Mucosa of gallbladder (tissue), 1 donor: ENCODE results near the gene DHPS. TPM values are rescaled to one million over a fixed set of nuclear protein-coding genes. Genes with fewer than 3 reads are reported as not detected.
"Not testable (repeated sequence)": the region's sequence is repeated elsewhere in the genome, so short reads cannot be mapped to it uniquely, and the experiment has no call there.

Experiments used
- DNase-seq: peaks from one replicate; pipeline ENCODE4 v3.0.0-alpha.2; 2020; ENCODE audit warnings: low spot score
- total RNA-seq: library from RNA; stranded (reverse); gene quantifications from one replicate; pipeline ENCODE4 v1.2.1, GENCODE V29; 2021
- donor health status: DM: no; HTN: no; CAD: no.

DHPS gene
- total RNA-seq, 1 donor from 2014 or later: 89.0 TPM

DNA sequence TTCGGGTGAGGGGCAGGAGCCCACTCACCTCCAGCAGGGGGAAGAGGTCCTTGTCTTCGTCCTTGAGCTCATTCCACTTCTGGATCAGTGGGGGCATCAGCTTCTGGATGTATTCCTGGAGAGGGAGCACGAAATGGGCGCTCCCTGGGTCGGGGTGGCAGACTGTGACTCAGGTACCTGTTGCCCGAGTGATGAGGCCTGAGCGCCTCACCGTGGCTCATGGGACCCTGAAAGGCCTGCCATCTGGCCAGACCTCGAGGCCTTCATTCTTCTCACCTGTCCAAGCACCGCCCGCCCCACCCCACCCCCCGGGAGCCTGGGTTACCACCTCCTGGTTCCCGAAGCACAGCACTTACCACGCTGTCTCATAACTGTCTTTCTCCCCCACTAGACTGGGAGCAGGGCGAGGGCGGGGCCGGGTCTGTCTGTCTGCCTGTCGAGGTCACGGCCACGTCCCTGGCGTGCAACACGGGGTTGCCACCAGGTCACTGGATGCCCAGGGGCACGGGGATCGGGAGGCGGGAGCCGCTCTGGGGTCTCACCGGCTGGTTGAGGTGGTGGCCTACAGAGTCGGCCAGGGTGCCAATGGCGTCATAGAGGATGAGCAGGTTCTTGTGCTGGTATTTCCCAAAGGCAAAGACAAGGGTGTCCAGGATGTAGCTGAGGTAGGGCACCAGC, 24.1 kb upstream of the DHPS start:
- no peak for DNase-seq

DNA sequence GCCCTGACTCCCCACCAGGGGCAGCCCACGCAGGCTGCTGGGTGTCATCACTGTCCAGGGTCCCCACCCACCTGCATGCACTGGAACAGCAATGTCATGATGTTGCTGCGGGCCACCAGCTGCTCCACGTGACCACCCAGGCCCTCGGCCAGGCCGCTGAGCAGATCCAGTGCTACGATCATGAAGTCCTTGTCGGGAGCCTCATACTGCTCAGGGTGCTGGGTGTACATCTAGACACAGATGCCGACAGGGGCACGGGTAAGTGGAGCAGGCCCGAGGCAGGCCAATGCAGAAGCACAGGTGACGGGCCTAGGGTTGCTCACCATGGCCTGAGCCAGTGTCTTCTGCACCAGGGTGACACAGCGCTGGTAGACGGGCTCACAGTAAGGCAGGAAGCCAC, 23.5 kb upstream of the DHPS start:
- no peak for DNase-seq

DNA sequence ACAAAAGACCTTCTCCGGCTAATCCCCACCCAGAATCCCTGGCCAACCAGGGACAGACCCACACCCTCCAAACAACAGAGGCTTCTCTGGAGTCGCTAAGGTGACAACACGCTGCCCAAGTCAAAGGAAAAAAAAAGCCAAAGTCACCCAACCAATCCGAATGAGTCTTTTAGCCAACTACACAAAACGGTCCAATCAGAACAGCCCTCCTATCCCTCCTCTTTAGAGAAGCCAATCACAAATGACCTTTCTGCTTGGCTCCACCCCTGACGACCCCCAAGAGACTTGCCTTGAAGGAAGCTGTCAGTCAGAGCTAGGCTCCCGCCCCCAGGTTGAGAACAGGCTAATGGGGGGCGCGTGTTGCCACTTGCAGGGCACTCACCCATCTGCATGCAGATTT, 21.4 kb upstream of the DHPS start:
- DNase-seq: no peak

GRCh38 chr19:12701596-12702282, 20.1 kb upstream of the DHPS start:
- DNase-seq: no peak

DNA sequence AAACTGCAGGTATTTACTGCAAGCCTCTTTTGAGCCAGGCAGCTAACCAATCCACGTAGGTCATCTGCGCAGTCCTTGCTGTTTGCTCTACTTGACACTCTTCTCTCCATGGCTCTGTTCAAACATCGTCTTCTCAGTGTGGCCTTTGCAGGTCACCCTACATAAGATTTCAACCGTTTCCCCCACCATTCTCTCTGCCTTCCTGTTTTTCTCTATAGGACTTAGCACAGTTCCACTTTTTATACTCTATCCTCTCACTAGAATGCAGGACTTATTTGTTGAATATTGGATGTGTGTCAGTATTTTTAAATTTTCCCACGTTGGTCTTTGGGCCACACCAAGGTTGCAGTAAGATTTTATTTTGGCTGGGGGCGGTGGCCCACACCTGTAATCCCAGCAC, 16.5 kb upstream of the DHPS start:
- no peak for DNase-seq

- not testable (repeated sequence) for DNase-seq
Measured at GRCh38 chr19:12697425-12697824, 15.7 kb upstream of the DHPS start.

DNA sequence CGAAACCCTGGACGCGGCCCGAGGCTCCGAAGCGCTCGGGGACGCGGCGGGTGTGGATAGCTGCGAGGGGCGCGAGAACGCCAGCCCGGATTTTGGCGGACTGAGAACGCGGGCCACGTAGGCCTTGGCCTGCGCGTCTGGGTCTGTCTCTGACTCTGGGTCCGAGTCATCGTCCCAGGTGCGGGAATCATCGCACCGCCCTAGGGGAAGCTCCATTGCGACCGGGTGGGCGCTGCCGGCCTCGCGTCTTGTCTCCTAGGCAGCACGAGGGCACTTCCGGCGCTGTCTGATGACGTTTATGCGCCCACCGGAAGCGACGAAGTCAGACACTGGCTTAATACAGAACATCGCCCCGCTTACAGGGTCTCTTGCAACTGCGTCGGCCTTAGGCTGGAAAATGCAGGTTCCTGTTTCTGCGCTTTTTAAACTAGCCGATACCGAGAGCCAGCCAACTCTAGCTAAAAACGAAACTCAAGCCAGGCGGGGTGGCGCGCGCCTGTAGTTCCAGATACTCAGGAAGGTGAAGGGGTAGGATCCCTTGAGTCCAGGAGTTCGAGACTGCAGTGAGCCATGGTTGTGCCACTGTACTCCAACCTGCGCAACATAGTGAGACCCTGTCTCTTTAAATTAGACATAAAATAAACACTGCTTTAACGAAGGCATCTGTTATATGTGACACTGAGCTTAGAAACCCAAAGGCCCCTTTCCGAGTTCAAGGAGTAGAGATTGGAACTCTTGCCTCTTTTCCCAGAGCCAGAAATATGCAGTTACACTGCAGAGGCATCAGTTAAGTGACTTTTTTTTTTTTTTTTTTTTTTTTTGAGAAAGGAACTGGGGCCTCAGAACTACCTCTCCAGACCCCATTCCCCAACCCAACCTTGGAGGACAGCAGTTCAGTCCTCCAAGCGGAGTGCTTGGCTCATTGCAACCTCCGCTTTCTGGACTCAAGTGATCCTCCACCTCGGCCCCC, 15.0 kb upstream of the DHPS start, which contains the start of gene FBXW9:
Gene FBXW9 (minus strand): TSS at position 266 of the 970 bp plus-strand sequence. CDS start 50 bp downstream, at position 216.
- peak; percentile 97 for DNase-seq

DNA sequence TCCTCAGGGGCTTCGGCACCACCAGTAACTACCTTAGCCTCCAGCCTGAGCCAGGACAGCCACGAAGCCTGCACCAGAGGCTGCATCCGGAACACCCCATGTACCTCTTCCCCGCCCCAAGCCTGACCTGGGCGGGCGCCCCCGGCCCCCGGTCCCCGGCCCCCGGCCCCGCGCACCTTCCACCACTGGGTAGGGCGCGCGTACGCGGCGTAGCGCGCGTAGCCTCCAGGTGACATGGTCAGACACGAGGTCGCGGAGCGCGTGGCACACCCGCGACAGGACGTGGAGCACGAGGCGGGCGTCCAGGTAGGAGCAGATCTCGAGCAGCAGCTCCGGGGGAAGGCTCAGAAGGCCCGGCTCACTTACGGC, 14.3 kb upstream of the DHPS start:
- DNase-seq: no peak

GRCh38 chr19:12695514-12695913, 13.8 kb upstream of the DHPS start:
- DNase-seq: no peak

- DNase-seq: no peak
Measured at GRCh38 chr19:12695096-12695495, 13.4 kb upstream of the DHPS start.

DNA sequence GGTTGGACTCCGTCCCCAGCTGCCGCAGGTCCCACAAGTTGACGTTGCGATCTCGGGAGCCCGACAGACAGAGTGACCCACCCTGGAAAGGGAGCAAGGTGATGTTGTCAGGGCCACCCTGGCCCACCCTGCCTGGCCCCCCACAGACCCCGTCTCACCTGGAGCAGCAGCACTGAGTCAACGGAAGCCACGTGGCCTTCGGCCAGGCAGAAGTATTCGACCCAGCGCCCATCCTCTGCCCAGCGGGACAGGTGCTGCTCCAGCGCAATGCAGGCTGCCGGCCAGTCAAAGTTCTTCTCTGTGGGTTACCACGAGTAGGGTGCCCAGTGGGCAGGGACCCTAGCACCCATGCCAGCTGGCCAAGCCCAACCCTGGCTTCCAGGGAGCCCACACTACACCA, 13.0 kb upstream of the DHPS start:
- DNase-seq: no peak

- DNase-seq: no peak
Measured at GRCh38 chr19:12692960-12693359, 11.3 kb upstream of the DHPS start.

DNA sequence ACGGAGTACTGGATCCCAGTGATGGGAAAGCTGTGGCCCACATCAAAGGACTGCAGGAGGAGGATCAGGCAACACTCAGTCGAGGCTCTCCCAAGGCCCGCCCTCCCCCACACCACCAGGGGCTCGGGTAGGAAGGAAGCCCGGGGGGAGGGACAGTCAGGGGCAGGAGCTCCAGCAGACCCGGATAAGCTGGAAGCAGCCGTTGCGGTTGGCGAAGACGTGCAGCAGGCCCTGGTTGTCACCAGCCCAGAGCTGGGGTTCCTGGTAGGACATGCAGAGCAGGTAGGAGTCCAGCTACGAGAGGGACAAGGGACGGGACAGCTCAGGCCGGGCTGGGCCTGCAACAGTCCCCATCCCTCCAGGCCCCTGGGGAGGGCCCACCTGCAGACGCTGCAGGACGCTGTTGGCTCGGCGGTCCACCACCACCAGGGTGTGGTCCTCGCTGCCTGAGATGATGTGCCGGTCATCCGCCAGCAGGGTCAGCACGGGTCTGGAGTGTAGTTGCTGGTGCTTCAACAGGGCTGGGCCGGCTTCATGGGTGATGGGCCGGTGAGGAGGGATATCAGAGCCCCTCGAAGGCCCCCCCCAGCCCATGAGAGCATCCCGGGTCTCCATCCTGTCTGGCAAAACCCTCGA, 8.0 kb upstream of the DHPS start:
- DNase-seq: no peak

DNA sequence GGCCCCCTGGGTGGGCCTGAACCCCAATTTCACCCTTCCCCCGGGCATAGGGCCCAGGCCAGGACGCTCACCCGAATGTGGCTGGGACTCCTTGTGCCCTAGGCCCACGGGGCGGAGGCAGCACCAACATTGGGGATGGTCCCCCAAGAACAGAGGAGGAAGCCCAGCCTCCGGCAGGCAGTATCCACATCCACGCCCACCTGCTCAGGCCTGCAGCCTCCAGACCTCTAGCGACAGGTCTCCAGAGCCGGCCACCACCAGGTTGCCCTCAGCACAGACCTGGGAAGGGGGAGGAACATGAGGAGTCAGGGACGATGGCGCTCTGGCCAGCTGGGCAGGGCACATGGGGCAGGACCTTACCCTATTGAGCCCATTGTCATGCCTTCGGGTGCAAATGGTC, 7.3 kb upstream of the DHPS start:
- no peak for DNase-seq

DNA sequence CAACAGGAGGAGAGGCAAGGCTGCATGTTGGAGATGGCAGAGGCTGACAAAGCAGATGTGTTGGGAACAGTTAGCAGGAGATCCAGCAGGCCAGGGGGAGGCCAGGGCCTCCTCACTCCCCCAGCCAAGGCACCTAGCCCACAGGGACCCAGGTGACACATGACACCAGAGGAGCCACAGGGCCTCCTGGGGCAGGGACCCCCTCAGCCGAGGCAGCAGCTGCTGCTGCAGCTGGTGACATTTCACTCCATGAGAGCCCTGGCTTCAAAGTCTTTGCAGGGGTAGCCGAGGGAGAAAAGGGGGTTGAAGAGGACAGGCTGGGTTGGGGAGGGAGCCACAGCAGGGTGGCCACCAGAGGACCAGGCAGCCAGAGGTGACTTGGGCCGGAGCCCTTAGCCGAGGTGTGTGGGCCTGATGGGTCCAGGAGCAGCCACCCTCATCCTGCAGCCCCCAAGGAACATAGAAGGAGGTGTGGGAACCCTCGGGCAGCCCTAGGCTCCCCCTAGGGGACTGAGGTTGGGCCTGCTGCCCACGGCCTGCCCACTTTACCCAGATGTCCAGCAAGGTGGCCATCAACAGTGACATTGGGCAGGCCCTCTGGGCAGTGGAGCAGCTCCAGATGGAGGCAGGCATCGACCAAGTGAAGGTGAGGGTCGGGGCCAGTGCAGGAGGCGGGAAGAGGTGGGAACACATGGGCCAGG, 6.0 kb upstream of the DHPS start, which contains the start of gene GNG14:
Gene GNG14 (plus strand): TSS at position 503 of the 701 bp plus-strand sequence. CDS start 51 bp downstream, at position 554.
- DNase-seq: no peak

DNA sequence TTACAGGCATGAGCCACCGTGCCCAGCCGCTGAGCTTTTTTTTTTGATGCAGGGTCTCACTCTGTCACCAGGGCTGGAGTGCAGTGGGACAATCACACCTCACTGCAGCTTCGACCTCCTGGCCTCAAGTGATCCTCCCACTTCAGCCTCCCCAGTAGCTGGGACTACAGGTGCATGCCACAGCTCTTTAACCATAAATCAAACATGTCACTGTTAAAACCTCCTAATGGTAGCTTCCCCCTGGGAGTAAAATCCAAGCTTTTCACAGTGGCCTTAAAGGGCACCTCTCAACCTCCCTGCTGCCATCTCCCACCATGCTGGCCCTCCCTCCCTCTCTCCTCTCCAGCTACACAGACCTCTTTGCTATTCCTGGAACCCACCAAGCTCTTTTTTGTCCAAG, 4.2 kb upstream of the DHPS start:
- no peak for DNase-seq

GRCh38 chr19:12680034-12680433, 1.6 kb downstream of the DHPS start:
- DNase-seq: no peak

GRCh38 chr19:12678039-12678438, 3.6 kb downstream of the DHPS start:
- DNase-seq: not testable (repeated sequence)

GRCh38 chr19:12676928-12677327, 4.8 kb downstream of the DHPS start:
- no peak for DNase-seq

DNA sequence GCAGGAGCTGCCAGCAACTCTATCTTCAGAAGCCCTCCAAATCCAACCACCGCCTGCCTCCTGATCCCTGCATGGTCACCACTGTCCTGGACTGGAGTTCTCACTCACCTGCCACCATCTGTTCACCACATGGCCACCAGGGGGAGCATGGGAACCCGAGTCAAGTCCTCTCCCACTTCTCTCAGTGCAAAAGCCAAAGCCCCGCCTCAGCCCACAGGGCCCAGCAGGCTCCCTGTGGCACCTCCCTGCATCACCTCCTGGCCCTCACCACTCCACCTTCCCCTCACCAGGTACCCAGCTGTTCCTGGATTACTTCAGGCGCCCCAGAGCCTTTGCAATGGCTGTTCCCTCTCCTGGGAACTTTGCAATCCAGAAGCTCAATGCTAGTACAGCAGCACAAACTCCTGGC, 5.3 kb downstream of the DHPS start:
- peak; percentile 81 for DNase-seq

GRCh38 chr19:12675940-12676339, 5.7 kb downstream of the DHPS start:
- DNase-seq: no peak
